SK-N-MC (cell line): ENCODE data around the gene KCNN3.

Experiments
- DNase-seq: peaks from one replicate; pipeline ENCODE4 v3.0.0-alpha.2; 2011; ENCODE audit warnings: low read depth, low spot score
- H3K27ac ChIP-seq: fragments of 200-600 bp; sonication (generic); 2 replicates; pipeline ENCODE4 v1.5.1; 2016; ENCODE audit warnings: mixed run types
- H3K36me3 ChIP-seq: fragments of 200-600 bp; sonication (generic); 2 replicates; pipeline ENCODE4 v1.6.1; 2017; ENCODE audit warnings: antibody characterized with exemption, low read length, mixed read lengths; ENCODE audit not compliant: insufficient read depth
- H3K4me3 ChIP-seq: fragments of 200-600 bp; sonication (generic); 2 replicates; pipeline ENCODE4 v1.5.1; 2016
- H3K9ac ChIP-seq: fragments of 200-600 bp; sonication (generic); 2 replicates; pipeline ENCODE4 v1.8.0; 2017; ENCODE audit warnings: mixed run types, mixed read lengths; ENCODE audit not compliant: insufficient read length
- H3K9me3 ChIP-seq: fragments of 200-600 bp; sonication (generic); 2 replicates; pipeline ENCODE4 v1.6.1; 2017; ENCODE audit warnings: low read depth, mild to moderate bottlenecking, antibody characterized with exemption, low read length, moderate library complexity, mixed read lengths
- EZH2 ChIP-seq: fragments of 200-600 bp; sonication (generic); IDR thresholded peaks from one replicate; pipeline ENCODE4 v1.6.1; 2017; ENCODE audit warnings: antibody characterized with exemption
- FOXP2 ChIP-seq: optimal IDR thresholded peaks from 2 replicates; pipeline ENCODE3; 2011; ENCODE audit warnings: mild to moderate bottlenecking, moderate library complexity; ENCODE audit not compliant: insufficient read depth; ENCODE audit errors: extremely low read length, control extremely low read depth
- POLR2AphosphoS5 ChIP-seq: IDR thresholded peaks from 2 replicates; pipeline ENCODE4 v1.6.1; 2012; ENCODE audit warnings: mild to moderate bottlenecking, low read depth, low read length, borderline replicate concordance

KCNN3 gene

GRCh38 chr1:154774175-154774855 lies 95.8 kb downstream of the KCNN3 start:
- H3K9me3 ChIP-seq, result no peaks in the 10 kb centered on the region
- no peak overlapping the region for H3K27ac ChIP-seq
- no peaks in the 10 kb centered on the region for H3K36me3 ChIP-seq
- TF ChIP-seq FOXP2 (no peak), EZH2 (no peak), POLR2AphosphoS5 (no peak)
- no peak overlapping the region for H3K9ac ChIP-seq
- no peak overlapping the region for H3K4me3 ChIP-seq
- DNase-seq, result no peak

- Histone ChIP-seq H3K9me3 (no peaks in the 10 kb centered on the region), H3K9ac (no peak overlapping the region), H3K36me3 (no peaks in the 10 kb centered on the region), H3K27ac (no peak overlapping the region), H3K4me3 (no peak overlapping the region)
- no peak for DNase-seq
- TF ChIP-seq EZH2 (no peak), FOXP2 (no peak), POLR2AphosphoS5 (no peak)
These were observed 96.5 kb downstream of the KCNN3 start for GRCh38 chr1:154773551-154773950.

- no peak for DNase-seq
- H3K9ac ChIP-seq, result no peak overlapping the region
- TF ChIP-seq EZH2 (no peak), FOXP2 (no peak), POLR2AphosphoS5 (no peak)
- H3K9me3 ChIP-seq, result no peaks in the 10 kb centered on the region
- H3K36me3 ChIP-seq, result no peaks in the 10 kb centered on the region
- no peak overlapping the region for H3K27ac ChIP-seq
- no peak overlapping the region for H3K4me3 ChIP-seq
These were observed 97.2 kb downstream of the KCNN3 start for GRCh38 chr1:154772606-154773506.

- TF ChIP-seq POLR2AphosphoS5 (no peak), FOXP2 (no peak), EZH2 (no peak)
These were observed 98.0 kb downstream of the KCNN3 start for GRCh38 chr1:154772056-154772455.

GRCh38 chr1:154770897-154771594 lies 99.0 kb downstream of the KCNN3 start:
- DNase-seq, result no peak
- no peak for TF ChIP-seq FOXP2
- TF ChIP-seq EZH2, result no peak
- TF ChIP-seq POLR2AphosphoS5, result no peak
- H3K9me3 ChIP-seq, result no peaks in the 10 kb centered on the region
- no peaks in the 10 kb centered on the region for H3K36me3 ChIP-seq
- H3K9ac ChIP-seq, result no peak overlapping the region
- no peak overlapping the region for H3K27ac ChIP-seq
- no peak overlapping the region for H3K4me3 ChIP-seq

More at GRCh38 chr1:154772056-154772455, 98.0 kb downstream of the KCNN3 start:
- no peak overlapping the region for H3K9ac ChIP-seq
- H3K9me3 ChIP-seq, result no peaks in the 10 kb centered on the region
- no peak overlapping the region for H3K4me3 ChIP-seq
- H3K36me3 ChIP-seq, result no peaks in the 10 kb centered on the region
- H3K27ac ChIP-seq, result no peak overlapping the region
- DNase-seq, result no peak

GRCh38 chr1:154769193-154769895 lies 100.7 kb downstream of the KCNN3 start:
- H3K36me3 ChIP-seq, result no peaks in the 10 kb centered on the region
- no peak overlapping the region for H3K4me3 ChIP-seq
- no peak overlapping the region for H3K27ac ChIP-seq
- TF ChIP-seq FOXP2 (no peak), EZH2 (no peak), POLR2AphosphoS5 (no peak)
- no peak for DNase-seq
- no peak overlapping the region for H3K9ac ChIP-seq
- no peaks in the 10 kb centered on the region for H3K9me3 ChIP-seq

- TF ChIP-seq POLR2AphosphoS5 (no peak), EZH2 (no peak), FOXP2 (no peak)
These were observed 101.5 kb downstream of the KCNN3 start for GRCh38 chr1:154768456-154769125.

More at GRCh38 chr1:154768456-154769125, 101.5 kb downstream of the KCNN3 start:
- H3K36me3 ChIP-seq, result no peaks in the 10 kb centered on the region
- H3K27ac ChIP-seq, result no peak overlapping the region
- H3K9ac ChIP-seq, result no peak overlapping the region
- no peak overlapping the region for H3K4me3 ChIP-seq
- no peaks in the 10 kb centered on the region for H3K9me3 ChIP-seq
- no peak for DNase-seq
